Osteoblast (primary cell): ENCODE results near the gene SLC30A2. TPM values are rescaled to one million over a fixed set of nuclear protein-coding genes. Genes with fewer than 3 reads are reported as not detected.

Experiments
- DNase-seq: peaks from one replicate; pipeline ENCODE4 v3.0.0; 2011; ENCODE audit warnings: low spot score, mixed read lengths; ENCODE audit not compliant: insufficient read length; ENCODE audit errors: missing footprints
- H2AFZ ChIP-seq: 2 replicates; pipeline ENCODE4 v1.6.0; 2011; ENCODE audit warnings: mild to moderate bottlenecking, low read length
- H3K27ac ChIP-seq: 2 replicates; pipeline ENCODE4 v1.5.1; 2011; ENCODE audit warnings: mild to moderate bottlenecking, low read depth, low read length, moderate library complexity
- H3K27me3 ChIP-seq: 2 replicates; pipeline ENCODE4 v1.6.0; 2012; ENCODE audit warnings: mild to moderate bottlenecking, control low read depth, inconsistent platforms, low read length, moderate library complexity; ENCODE audit not compliant: insufficient read depth
- H3K36me3 ChIP-seq: 2 replicates; pipeline ENCODE4 v1.5.1; 2011; ENCODE audit warnings: mild to moderate bottlenecking, low read length, control low read depth, moderate library complexity; ENCODE audit not compliant: insufficient read depth
- H3K4me1 ChIP-seq: 2 replicates; pipeline ENCODE4 v1.5.1; 2011; ENCODE audit warnings: mild to moderate bottlenecking, low read length, control low read depth, moderate library complexity; ENCODE audit not compliant: insufficient read depth
- H3K4me2 ChIP-seq: 2 replicates; pipeline ENCODE4 v1.6.0; 2011; ENCODE audit warnings: mild to moderate bottlenecking, low read length; ENCODE audit not compliant: insufficient read depth
- H3K4me3 ChIP-seq: fragments of 200-600 bp; sonication (generic); 3 replicates; pipeline ENCODE4 v1.5.1; 2012; ENCODE audit warnings: mild to moderate bottlenecking, low read length, inconsistent platforms; ENCODE audit not compliant: insufficient read depth
- H3K79me2 ChIP-seq: 2 replicates; pipeline ENCODE4 v1.6.0; 2012; ENCODE audit warnings: mild to moderate bottlenecking, low read length, control low read depth, inconsistent platforms; ENCODE audit not compliant: insufficient read depth
- H3K9me3 ChIP-seq: 2 replicates; pipeline ENCODE4 v1.5.1; 2011; ENCODE audit warnings: low read depth, low read length, control low read depth
- H4K20me1 ChIP-seq: 2 replicates; pipeline ENCODE4 v1.6.0; 2012; ENCODE audit warnings: mild to moderate bottlenecking, low read length, control low read depth; ENCODE audit not compliant: insufficient read depth
- total RNA-seq: library from RNA; depleted of rRNA; stranded (reverse); fragments of >200 nt; gene quantifications from 2 replicates; pipeline ENCODE4 v1.2.3, GENCODE V29; 2012
- TF ChIP-seq, protein P1 (sequence below): IDR thresholded peaks from 2 replicates; pipeline ENCODE4 v1.5.1; 2011; ENCODE audit warnings: mild to moderate bottlenecking, low read depth, low read length, moderate library complexity; ENCODE audit errors: extremely low read depth

Gene SLC30A2
- total RNA-seq, 1 donor: not detected

DNA sequence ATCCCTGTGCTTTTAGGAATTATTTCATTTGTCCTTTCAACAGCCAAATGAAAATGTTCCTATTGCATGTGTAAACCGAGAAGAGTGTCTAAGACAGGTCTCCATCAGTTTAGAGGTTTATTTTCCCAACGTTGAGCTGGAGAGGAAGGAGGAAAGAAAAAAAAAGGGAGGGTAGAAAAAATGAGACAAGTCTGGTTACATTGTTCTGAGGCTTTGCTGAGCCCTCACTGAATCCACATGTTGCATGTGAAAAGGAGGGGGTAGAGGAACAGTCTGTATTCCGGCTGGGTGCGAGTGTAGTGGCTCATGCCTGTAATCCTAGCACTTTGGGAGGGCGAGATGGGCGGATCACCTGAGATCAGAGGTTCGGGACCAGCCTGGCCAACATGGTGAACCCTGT, 46.5 kb upstream of the SLC30A2 start:
- TF ChIP-seq, protein P1, sequence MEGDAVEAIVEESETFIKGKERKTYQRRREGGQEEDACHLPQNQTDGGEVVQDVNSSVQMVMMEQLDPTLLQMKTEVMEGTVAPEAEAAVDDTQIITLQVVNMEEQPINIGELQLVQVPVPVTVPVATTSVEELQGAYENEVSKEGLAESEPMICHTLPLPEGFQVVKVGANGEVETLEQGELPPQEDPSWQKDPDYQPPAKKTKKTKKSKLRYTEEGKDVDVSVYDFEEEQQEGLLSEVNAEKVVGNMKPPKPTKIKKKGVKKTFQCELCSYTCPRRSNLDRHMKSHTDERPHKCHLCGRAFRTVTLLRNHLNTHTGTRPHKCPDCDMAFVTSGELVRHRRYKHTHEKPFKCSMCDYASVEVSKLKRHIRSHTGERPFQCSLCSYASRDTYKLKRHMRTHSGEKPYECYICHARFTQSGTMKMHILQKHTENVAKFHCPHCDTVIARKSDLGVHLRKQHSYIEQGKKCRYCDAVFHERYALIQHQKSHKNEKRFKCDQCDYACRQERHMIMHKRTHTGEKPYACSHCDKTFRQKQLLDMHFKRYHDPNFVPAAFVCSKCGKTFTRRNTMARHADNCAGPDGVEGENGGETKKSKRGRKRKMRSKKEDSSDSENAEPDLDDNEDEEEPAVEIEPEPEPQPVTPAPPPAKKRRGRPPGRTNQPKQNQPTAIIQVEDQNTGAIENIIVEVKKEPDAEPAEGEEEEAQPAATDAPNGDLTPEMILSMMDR: no peak
- H2AFZ ChIP-seq: no peak overlapping the region
- H3K27me3 ChIP-seq: peaks cover 36% of the 10 kb centered on the region
- H3K36me3 ChIP-seq: no peaks in the 10 kb centered on the region
- no peak for DNase-seq
- H4K20me1 ChIP-seq: no peaks in the 10 kb centered on the region
- peaks cover 8% of the 10 kb centered on the region for H3K4me1 ChIP-seq
- no peak overlapping the region for H3K4me3 ChIP-seq
- no peak overlapping the region for H3K27ac ChIP-seq
- no peak overlapping the region for H3K4me2 ChIP-seq
- H3K9me3 ChIP-seq: no peaks in the 10 kb centered on the region
- H3K79me2 ChIP-seq: no peaks in the 10 kb centered on the region

DNA sequence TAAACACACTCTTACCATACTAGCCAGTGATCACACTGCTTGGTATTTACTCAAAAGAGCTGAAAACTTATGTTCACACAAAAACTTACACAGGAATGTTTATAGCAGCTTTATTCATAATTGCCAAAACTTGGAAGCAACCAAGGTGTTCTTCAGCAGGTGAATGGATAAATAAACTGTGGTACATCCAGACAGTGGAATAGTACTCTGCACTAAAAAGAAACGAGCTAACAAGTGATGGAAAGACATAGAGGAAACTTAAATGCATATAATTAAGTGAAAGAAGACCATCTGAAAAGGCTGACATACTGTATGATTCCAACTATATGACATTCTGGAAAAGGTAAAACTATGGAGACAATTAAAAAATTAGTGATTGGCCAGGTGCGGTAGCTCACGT, 45.0 kb upstream of the SLC30A2 start:
- Histone ChIP-seq H3K27me3 (peaks cover 40% of the 10 kb centered on the region), H3K9me3 (no peaks in the 10 kb centered on the region), H3K27ac (no peak overlapping the region), H4K20me1 (no peaks in the 10 kb centered on the region), H3K4me3 (no peak overlapping the region), H2AFZ (no peak overlapping the region), H3K4me2 (no peak overlapping the region), H3K36me3 (no peaks in the 10 kb centered on the region), H3K79me2 (no peaks in the 10 kb centered on the region), H3K4me1 (peaks cover 4% of the 10 kb centered on the region)
- no peak for DNase-seq
- TF ChIP-seq, protein P1: no peak

DNA sequence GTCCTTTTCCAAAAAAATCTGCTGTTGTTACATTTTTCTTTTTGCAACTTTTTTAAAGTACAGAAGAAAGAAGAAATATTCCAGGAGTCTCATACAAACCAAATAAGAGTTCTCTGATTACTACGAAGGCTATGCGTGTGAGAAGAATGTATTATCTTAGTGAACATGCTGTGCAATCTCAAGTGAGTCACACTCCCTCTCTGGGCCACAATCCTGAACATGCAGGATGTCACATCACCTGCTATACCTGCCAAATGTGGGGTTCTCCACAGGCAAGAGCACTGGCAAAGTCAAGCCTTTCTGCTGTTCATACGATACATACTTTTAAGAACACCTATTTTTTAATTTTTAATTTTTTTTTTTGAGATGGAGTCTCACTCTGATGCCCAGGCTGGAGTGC, 43.2 kb upstream of the SLC30A2 start:
- DNase-seq: peak; percentile 38
- peaks cover 3% of the 10 kb centered on the region for H3K4me1 ChIP-seq
- H4K20me1 ChIP-seq: no peaks in the 10 kb centered on the region
- H3K27me3 ChIP-seq: peaks cover 52% of the 10 kb centered on the region
- H3K79me2 ChIP-seq: no peaks in the 10 kb centered on the region
- H3K27ac ChIP-seq: no peak overlapping the region
- no peak overlapping the region for H2AFZ ChIP-seq
- TF ChIP-seq, protein P1: no peak
- H3K4me3 ChIP-seq: no peak overlapping the region
- no peaks in the 10 kb centered on the region for H3K9me3 ChIP-seq
- no peak overlapping the region for H3K4me2 ChIP-seq
- H3K36me3 ChIP-seq: no peaks in the 10 kb centered on the region

DNA sequence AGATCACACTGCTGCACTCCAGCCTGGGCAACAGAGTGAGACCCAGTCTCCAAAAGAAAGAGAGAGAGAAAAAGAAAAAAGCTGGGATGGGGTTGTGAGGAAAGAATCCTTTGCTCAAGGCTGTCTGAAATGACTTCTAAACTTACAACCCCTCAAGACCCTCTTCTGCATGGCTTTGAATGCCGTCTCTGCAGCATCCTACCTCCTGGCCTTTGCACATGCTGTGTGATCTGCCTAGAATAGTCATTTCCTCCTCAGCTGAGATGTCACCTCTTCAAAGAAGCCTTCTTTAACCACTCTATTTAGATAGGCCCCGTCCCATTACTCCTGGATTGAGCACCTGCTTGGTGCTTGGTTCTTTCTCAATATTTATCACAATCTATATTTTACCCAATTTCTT, 38.9 kb upstream of the SLC30A2 start:
- Histone ChIP-seq H3K4me2 (no peak overlapping the region), H3K9me3 (no peaks in the 10 kb centered on the region), H3K36me3 (no peaks in the 10 kb centered on the region), H3K27ac (no peak overlapping the region), H2AFZ (no peak overlapping the region), H4K20me1 (no peaks in the 10 kb centered on the region), H3K79me2 (no peaks in the 10 kb centered on the region), H3K4me1 (peaks cover 3% of the 10 kb centered on the region), H3K27me3 (peaks cover 23% of the 10 kb centered on the region), H3K4me3 (no peak overlapping the region)
- TF ChIP-seq, protein P1: no peak
- DNase-seq: no peak
